Naive thymus-derived CD4-positive, alpha-beta T cell (primary cell): Measurements from ENCODE around the gene EPHX1. TPM values are rescaled to one million over a fixed set of nuclear protein-coding genes. Genes with fewer than 3 reads are reported as not detected.
"Not testable (repeated sequence)": the region's sequence is repeated elsewhere in the genome, so short reads cannot be mapped to it uniquely, and the experiment has no call there.

ENCODE experiments used
- ATAC-seq: fragments of 150-1000 bp; cut with Tn5 transposase; 2 replicates; pipeline ENCODE4 v1.10.0; 2021; ENCODE audit warnings: mild to moderate bottlenecking, moderate library complexity
- CTCF ChIA-PET: fragments of 350-600 bp; sonication (Branson Sonifier 250); formaldehyde crosslinking; loops from one replicate; lab custom pipeline; 2021; ENCODE audit warnings: antibody characterized with exemption; lab: Charles Lee
- POLR2A ChIA-PET: fragments of 350-600 bp; sonication (Branson Sonifier 250); formaldehyde crosslinking; loops from one replicate; lab custom pipeline; 2021; ENCODE audit warnings: antibody characterized with exemption, inconsistent platforms; lab: Charles Lee
- DNase-seq, 9 donors: peaks; one replicate each; pipeline versions ENCODE4 v3.0.0 to v3.0.0-alpha.2; 2020 to 2022; ENCODE audit warnings: mixed read lengths in 1 of 9
- H3K27ac ChIP-seq: one replicate; pipeline ENCODE4 v1.7.0; 2013; ENCODE audit warnings: mild to moderate bottlenecking, low read depth, low read length, moderate library complexity
- H3K27me3 ChIP-seq, 2 donors: one replicate each; pipeline ENCODE4 v1.7.0; 2013; ENCODE audit warnings: low read length in 2 of 2, mild to moderate bottlenecking in 2 of 2, moderate library complexity in 2 of 2; ENCODE audit not compliant: control insufficient read depth in 2 of 2, insufficient read depth in 2 of 2
- H3K36me3 ChIP-seq, 3 experiments: 1 replicate in 2 of 3; 2 replicates in 1 of 3; pipeline ENCODE4 v1.7.0; 2013; ENCODE audit warnings: low read length in 3 of 3, mild to moderate bottlenecking in 3 of 3, moderate library complexity in 1 of 3; ENCODE audit not compliant: insufficient read depth in 3 of 3, control insufficient read depth in 2 of 3
- H3K4me1 ChIP-seq, 2 donors: one replicate each; pipeline ENCODE4 v1.7.0; 2013; ENCODE audit warnings: low read length in 2 of 2, mild to moderate bottlenecking in 2 of 2, moderate library complexity in 1 of 2; ENCODE audit not compliant: control insufficient read depth in 2 of 2, insufficient read depth in 2 of 2
- H3K4me3 ChIP-seq: 2 replicates; pipeline ENCODE4 v1.7.0; 2013; ENCODE audit warnings: mild to moderate bottlenecking, low read length
- H3K9me3 ChIP-seq, 3 experiments: 1 replicate in 2 of 3; 2 replicates in 1 of 3; pipeline ENCODE4 v1.7.0; 2013; ENCODE audit warnings: low read length in 3 of 3; ENCODE audit not compliant: control insufficient read depth in 2 of 3
- H3K27ac Mint-ChIP-seq, 9 donors: one replicate each; pipeline ENCODE4 v1.8.0; 2020 to 2022; ENCODE audit warnings: mixed read lengths in 9 of 9, mild to moderate bottlenecking in 8 of 9, moderate library complexity in 5 of 9, inconsistent platforms in 2 of 9
- H3K27me3 Mint-ChIP-seq, 5 donors: one replicate each; pipeline ENCODE4 v1.8.0; 2021 to 2022; ENCODE audit warnings: mixed read lengths in 5 of 5, mild to moderate bottlenecking in 1 of 5
- H3K36me3 Mint-ChIP-seq, 5 donors: one replicate each; pipeline ENCODE4 v1.8.0; 2020 to 2022; ENCODE audit warnings: mixed read lengths in 5 of 5, mild to moderate bottlenecking in 3 of 5, inconsistent platforms in 1 of 5
- H3K4me1 Mint-ChIP-seq, 7 donors: one replicate each; pipeline ENCODE4 v1.8.0; 2020 to 2022; ENCODE audit warnings: mixed read lengths in 7 of 7, mild to moderate bottlenecking in 3 of 7, inconsistent platforms in 1 of 7
- H3K4me3 Mint-ChIP-seq, 10 donors: one replicate each; pipeline ENCODE4 v1.8.0; 2020 to 2022; ENCODE audit warnings: mild to moderate bottlenecking in 10 of 10, mixed read lengths in 10 of 10, moderate library complexity in 6 of 10, inconsistent platforms in 2 of 10
- H3K9me3 Mint-ChIP-seq, 11 donors: one replicate each; pipeline ENCODE4 v1.8.0; 2020 to 2022; ENCODE audit warnings: mixed read lengths in 11 of 11, mild to moderate bottlenecking in 4 of 11, inconsistent platforms in 1 of 11, moderate library complexity in 1 of 11
- intact Hi-C, 2 donors: fragments of 100-400 bp; cut with micrococcal nuclease; formaldehyde crosslinking; loops; one replicate each; pipeline ENCODE4 v1.15.1; 2023
- polyA plus RNA-seq, 2 donors: library from polyadenylated mRNA; unstranded; fragments of 300-500 nt; fragmentation: Illumina TruSeq; gene quantifications; one replicate each; pipeline ENCODE4 v1.2.3, GENCODE V29; 2021
- total RNA-seq, 6 experiments: library from RNA in 5 of 6; stranded (reverse) in 5 of 6; gene quantifications; 1 replicate in 5 of 6; 2 replicates in 1 of 6; pipeline ENCODE4 v1.2.3 and lab custom pipeline; 2021 to 2026

The EPHX1 gene
- total and polyA plus RNA-seq, 7 experiments from 2014 or later = 0.66 to 3.2 (median 2.0) TPM

DNA sequence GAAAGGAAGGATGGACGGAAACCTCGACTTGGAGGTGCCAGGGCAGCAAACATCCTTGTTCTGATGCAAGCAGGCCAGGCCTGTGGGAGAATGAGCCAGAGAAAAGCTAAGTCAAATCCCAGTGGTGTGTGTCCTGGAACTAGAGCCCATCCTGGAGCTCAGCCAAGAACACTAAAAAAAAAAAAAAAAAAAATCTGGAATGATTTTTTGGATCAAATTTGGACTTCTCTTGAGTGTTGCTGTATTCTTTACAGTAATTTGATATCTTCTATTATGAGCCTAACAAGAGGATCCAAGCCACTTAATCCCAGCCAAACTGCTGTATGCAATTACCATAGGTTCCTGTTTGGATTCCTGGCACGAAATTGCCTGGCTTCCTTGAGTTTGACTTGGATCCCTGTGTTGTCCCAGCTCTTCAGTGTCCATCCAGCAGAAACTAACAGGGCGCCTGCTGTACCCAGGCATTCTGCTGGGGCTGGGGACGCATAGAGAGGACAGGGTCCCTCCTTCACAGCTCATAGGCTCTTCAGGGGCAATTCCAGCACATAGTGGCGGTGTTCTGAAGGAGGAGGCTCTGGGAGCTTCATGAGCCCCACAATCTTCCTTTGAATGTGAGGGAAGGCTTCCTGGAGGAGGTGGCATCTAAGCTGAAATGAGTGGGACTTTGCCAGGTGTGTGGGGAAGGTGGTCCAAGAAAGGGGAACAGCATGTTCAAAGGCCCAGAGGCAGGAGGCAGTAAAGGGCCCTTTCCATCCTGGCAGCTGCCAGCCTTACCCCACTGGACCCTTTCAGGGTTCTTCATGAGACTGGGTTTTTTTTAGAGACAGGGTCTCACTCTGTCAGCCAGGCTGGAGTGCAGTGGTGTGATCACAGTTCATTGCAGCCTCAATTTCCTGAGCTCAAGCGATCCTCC lies 24.7 kb downstream of the EPHX1 start:
- Histone ChIP-seq H3K36me3 (no peaks in the 10 kb centered on the region), H3K4me1 (peaks cover 0 to 9% of the 10 kb centered on the region in 2 donors), H3K4me3 (no peak overlapping the region), H3K27me3 (no peaks in the 10 kb centered on the region), H3K27ac (no peak overlapping the region), H3K9me3 (no peaks in the 10 kb centered on the region)
- peaks cover 0 to 23% (median 7%) of the 10 kb centered on the region in 7 donors for H3K4me1 Mint-ChIP-seq
- POLR2A ChIA-PET = interaction anchor here (0.7 to 3.4 kb wide), 8 partner anchors 8 to 69 kb away, joined by 3 to 10 read pairs (median 4); partner anchors contain the start of gene SRP9
- H3K4me3 Mint-ChIP-seq = no peak overlapping the region
- CTCF ChIA-PET = interaction anchor here (0.6 to 0.7 kb wide), 6 partner anchors 25 to 421 kb away, joined by 3 to 7 read pairs (median 4); no protein-coding TSS in a partner anchor
- no peak for ATAC-seq
- peaks cover 0 to 1% (median 0%) of the 10 kb centered on the region in 11 donors for H3K9me3 Mint-ChIP-seq
- H3K27ac Mint-ChIP-seq = peak overlapping the region in 1 of 9 donors; percentile 88
- no peaks in the 10 kb centered on the region for H3K27me3 Mint-ChIP-seq
- no peaks in the 10 kb centered on the region for H3K36me3 Mint-ChIP-seq
- intact Hi-C loops = no loop called here
- DNase-seq = no peak

DNA sequence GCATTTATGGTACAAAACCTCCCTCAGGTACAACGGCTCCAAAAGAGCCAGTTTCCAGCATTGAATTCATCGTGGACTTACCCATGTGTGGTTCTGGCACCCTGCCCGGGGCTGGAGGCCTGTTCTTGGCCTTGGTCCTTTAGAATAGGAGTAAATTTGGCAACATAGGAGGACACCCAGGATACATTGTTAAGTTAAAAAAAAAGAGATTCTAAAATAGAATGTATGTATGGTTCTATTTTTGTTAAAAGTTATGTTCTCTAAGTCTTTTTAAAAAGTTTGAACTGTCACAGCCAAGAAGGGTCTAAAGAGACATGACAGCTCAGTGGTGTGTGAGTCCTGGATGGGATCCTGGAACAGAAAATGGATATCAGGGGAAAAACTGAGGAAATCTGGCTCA lies 25.9 kb downstream of the EPHX1 start:
- H3K4me1 ChIP-seq = peaks cover 0 to 20% of the 10 kb centered on the region in 2 donors
- ChIA-PET CTCF (interaction anchor here (0.6 kb wide), 1 partner anchor 61 kb away, joined by 3 read pairs; no protein-coding TSS in a partner anchor), POLR2A (interaction anchor here (0.7 to 3.4 kb wide), 4 partner anchors 8 to 68 kb away, joined by 4 to 10 read pairs (median 4); partner anchors contain the start of gene SRP9)
- H3K27me3 ChIP-seq = no peaks in the 10 kb centered on the region
- Mint-ChIP-seq H3K27me3 (no peaks in the 10 kb centered on the region), H3K4me3 (no peak overlapping the region), H3K9me3 (peaks cover 0 to 1% (median 0%) of the 10 kb centered on the region in 11 donors), H3K27ac (peak overlapping the region in 4 of 9 donors; percentile 51 to 74 (median 60)), H3K36me3 (no peaks in the 10 kb centered on the region), H3K4me1 (peaks cover 0 to 35% (median 17%) of the 10 kb centered on the region in 7 donors)
- ATAC-seq (no peak), DNase-seq (no peak)
- intact Hi-C loops = no loop called here
- H3K36me3 ChIP-seq = no peaks in the 10 kb centered on the region
- no peaks in the 10 kb centered on the region for H3K9me3 ChIP-seq
- no peak overlapping the region for H3K4me3 ChIP-seq
- H3K27ac ChIP-seq = no peak overlapping the region

DNA sequence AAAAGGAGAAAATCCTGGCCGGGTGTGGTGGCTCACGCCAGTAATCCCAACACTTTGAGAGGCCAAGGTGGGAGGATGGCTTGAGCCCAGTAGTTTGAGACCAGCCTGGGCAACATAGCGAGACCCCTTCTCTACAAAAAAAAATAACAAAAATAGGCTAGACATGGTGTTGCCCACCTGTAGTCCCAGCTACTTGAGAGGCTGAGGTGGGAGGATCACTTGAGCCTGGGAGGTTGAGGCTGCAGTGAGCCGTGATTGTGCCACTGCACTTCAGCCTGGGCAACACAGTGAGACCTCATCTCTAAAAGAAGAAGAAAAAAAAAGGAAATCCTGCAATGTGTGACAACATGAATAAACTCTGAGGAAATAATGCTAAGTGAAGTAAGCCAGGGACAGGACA lies 26.4 kb downstream of the EPHX1 start:
- POLR2A ChIA-PET = interaction anchor here (1.8 to 3.4 kb wide), 2 partner anchors 8 to 59 kb away, joined by 5 to 10 read pairs; partner anchors contain the start of gene SRP9
- Mint-ChIP-seq H3K4me1 (peaks cover 0 to 39% (median 20%) of the 10 kb centered on the region in 7 donors), H3K27ac (peak overlapping the region in 4 of 9 donors; percentile 22 to 74 (median 59))
- H3K4me3 ChIP-seq, H3K4me3 Mint-ChIP-seq, H3K9me3 Mint-ChIP-seq, H3K36me3 Mint-ChIP-seq, H3K27me3 ChIP-seq, DNase-seq, intact Hi-C loops, H3K27me3 Mint-ChIP-seq, ATAC-seq, H3K9me3 ChIP-seq, H3K27ac ChIP-seq, H3K36me3 ChIP-seq: not testable (repeated sequence)
- peaks cover 0 to 20% of the 10 kb centered on the region in 2 donors for H3K4me1 ChIP-seq
- CTCF ChIA-PET = interaction anchor here (0.6 kb wide), 1 partner anchor 61 kb away, joined by 3 read pairs; no protein-coding TSS in a partner anchor

DNA sequence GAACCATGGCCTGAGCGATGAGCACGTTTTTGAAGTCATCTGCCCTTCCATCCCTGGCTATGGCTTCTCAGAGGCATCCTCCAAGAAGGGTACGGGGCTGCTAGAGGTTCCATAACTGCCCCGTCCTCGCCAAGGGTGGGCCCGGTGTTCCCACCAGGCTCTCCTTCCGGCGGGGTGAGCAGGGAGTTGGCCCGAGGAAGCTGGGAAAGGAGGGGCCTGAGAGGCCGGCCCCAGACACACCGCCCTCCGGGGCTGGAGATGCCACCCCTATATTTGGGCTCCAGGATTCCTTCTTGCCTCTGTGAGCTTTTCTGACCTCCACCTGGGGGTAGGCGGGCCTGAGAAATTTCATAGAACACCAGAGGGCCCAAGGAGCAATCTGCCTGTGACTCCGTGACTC lies 28.9 kb downstream of the EPHX1 start:
- H3K27me3 Mint-ChIP-seq = no peaks in the 10 kb centered on the region
- ATAC-seq = no peak
- POLR2A ChIA-PET = interaction anchor here (1.0 to 8.4 kb wide), 5 partner anchors 13 to 71 kb away, joined by 3 to 60 read pairs (median 4); partner anchors contain the start of genes SRP9 and TMEM63A
- H3K36me3 Mint-ChIP-seq = no peaks in the 10 kb centered on the region
- Histone ChIP-seq H3K27me3 (no peaks in the 10 kb centered on the region), H3K36me3 (no peaks in the 10 kb centered on the region), H3K9me3 (no peaks in the 10 kb centered on the region), H3K27ac (no peak overlapping the region), H3K4me3 (no peak overlapping the region), H3K4me1 (peaks cover 0 to 27% of the 10 kb centered on the region in 2 donors)
- DNase-seq = no peak
- peak overlapping the region in 7 of 9 donors; percentile 48 to 80 (median 68) for H3K27ac Mint-ChIP-seq
- CTCF ChIA-PET = no interaction called here
- H3K4me3 Mint-ChIP-seq = no peak overlapping the region
- H3K9me3 Mint-ChIP-seq = peaks cover 0 to 3% (median 0%) of the 10 kb centered on the region in 11 donors
- intact Hi-C loops = no loop called here
- H3K4me1 Mint-ChIP-seq = peaks cover 0 to 49% (median 30%) of the 10 kb centered on the region in 7 donors

DNA sequence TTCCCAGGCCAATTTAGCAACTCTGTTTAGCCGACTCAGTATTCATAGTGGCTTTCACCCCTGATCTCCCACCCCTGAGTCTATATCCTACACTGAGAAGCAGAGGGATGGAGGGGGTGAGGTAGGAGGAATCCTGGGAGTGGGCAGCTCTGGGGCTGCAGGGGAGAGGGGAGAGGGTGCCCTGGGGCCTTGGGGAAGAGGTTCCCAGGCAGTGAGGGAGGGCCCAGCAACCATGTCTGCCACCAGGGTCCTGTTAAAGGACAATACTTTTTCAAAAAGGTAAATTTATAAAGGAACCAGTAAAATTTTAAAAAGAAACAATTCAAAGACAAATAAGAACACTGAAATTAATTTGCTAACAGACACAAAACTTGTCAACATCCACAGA lies 30.3 kb downstream of the EPHX1 start:
- Histone ChIP-seq H3K4me1 (peaks cover 0 to 27% of the 10 kb centered on the region in 2 donors), H3K36me3 (no peaks in the 10 kb centered on the region), H3K4me3 (no peak overlapping the region), H3K27me3 (no peaks in the 10 kb centered on the region), H3K27ac (peak overlapping the region; percentile 55), H3K9me3 (no peaks in the 10 kb centered on the region)
- Mint-ChIP-seq H3K36me3 (no peaks in the 10 kb centered on the region), H3K27me3 (no peaks in the 10 kb centered on the region), H3K27ac (peak overlapping the region in 8 of 9 donors; percentile 69 to 93 (median 82)), H3K4me1 (peaks cover 3 to 49% (median 30%) of the 10 kb centered on the region in 7 donors), H3K4me3 (no peak overlapping the region), H3K9me3 (peaks cover 0 to 2% (median 0%) of the 10 kb centered on the region in 11 donors)
- ChIA-PET POLR2A (interaction anchor here (0.6 to 8.4 kb wide), 7 partner anchors 13 to 62 kb away, joined by 3 to 60 read pairs (median 3); partner anchors contain the start of genes SRP9 and TMEM63A), CTCF (interaction anchor here (1.0 kb wide), 1 partner anchor 71 kb away, joined by 5 read pairs; no protein-coding TSS in a partner anchor)
- ATAC-seq (no peak), DNase-seq (no peak)
- intact Hi-C loops = no loop called here

DNA sequence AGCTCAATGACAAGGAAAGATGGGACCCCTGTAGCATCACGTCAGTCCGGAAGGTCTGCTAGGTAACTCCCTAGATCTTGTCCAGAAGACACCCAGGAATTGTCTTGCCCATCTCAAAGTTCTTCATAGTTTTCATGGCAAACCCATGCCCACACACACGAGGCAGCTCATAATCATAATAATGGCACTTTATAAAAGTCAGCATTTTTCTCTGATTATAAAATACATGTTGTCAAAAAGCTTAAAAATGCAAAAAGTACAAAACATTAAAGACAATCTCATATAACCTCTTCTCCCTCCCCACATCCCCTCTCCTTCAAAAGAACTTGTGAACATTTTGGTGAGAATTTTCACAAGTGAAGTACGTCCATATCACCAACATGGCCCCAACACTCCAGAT lies 30.8 kb downstream of the EPHX1 start:
- ChIA-PET POLR2A (interaction anchor here (0.8 to 8.4 kb wide), 5 partner anchors 13 to 63 kb away, joined by 3 to 60 read pairs (median 4); partner anchors contain the start of genes SRP9 and TMEM63A), CTCF (interaction anchor here (1.0 kb wide), 1 partner anchor 71 kb away, joined by 5 read pairs; no protein-coding TSS in a partner anchor)
- H3K27ac Mint-ChIP-seq = peak overlapping the region in 8 of 9 donors; percentile 69 to 93 (median 82)
- H3K36me3 Mint-ChIP-seq = no peaks in the 10 kb centered on the region
- H3K4me1 ChIP-seq = peaks cover 0 to 27% of the 10 kb centered on the region in 2 donors
- H3K4me3 ChIP-seq = no peak overlapping the region
- H3K27me3 Mint-ChIP-seq = no peaks in the 10 kb centered on the region
- peak overlapping the region in 1 of 10 donors; percentile 3 for H3K4me3 Mint-ChIP-seq
- no peak for ATAC-seq
- peak overlapping the region; percentile 3 for H3K27ac ChIP-seq
- no peaks in the 10 kb centered on the region for H3K27me3 ChIP-seq
- DNase-seq = no peak
- intact Hi-C loops = no loop called here
- H3K36me3 ChIP-seq = peaks cover 0 to 5% (median 0%) of the 10 kb centered on the region in 3 experiments
- H3K9me3 Mint-ChIP-seq = peaks cover 0 to 2% (median 0%) of the 10 kb centered on the region in 11 donors
- H3K9me3 ChIP-seq = no peaks in the 10 kb centered on the region
- peaks cover 3 to 49% (median 30%) of the 10 kb centered on the region in 7 donors for H3K4me1 Mint-ChIP-seq
